Upper lobe of left lung (tissue), 6 donors: Measurements from ENCODE around the gene MAP3K14. TPM values are rescaled to one million over a fixed set of nuclear protein-coding genes. Genes with fewer than 3 reads are reported as not detected.

ENCODE experiments used
- ATAC-seq, 2 donors: fragments of 200-7000 bp; cut with Tn5 transposase; one replicate each; pipeline ENCODE4 v1.9.1; 2022; ENCODE audit warnings: mild to moderate bottlenecking in 2 of 2, moderate library complexity in 2 of 2; ENCODE audit not compliant: low FRiP score in 2 of 2
- DNase-seq, 2 donors: peaks; one replicate each; pipeline ENCODE4 v3.0.0-alpha.2; 2019 to 2020
- H3K27ac ChIP-seq, 4 donors: fragments of 200-600 bp; sonication (generic); one replicate each; pipeline ENCODE4 v1.5.1; 2016 to 2019
- H3K27me3 ChIP-seq, 4 donors: fragments of 200-600 bp; sonication (generic); one replicate each; pipeline ENCODE4 v1.5.1; 2017 to 2019
- H3K36me3 ChIP-seq, 4 donors: fragments of 200-600 bp; sonication (generic); one replicate each; pipeline ENCODE4 v1.5.1; 2016 to 2019
- H3K4me1 ChIP-seq, 4 donors: fragments of 200-600 bp; sonication (generic); one replicate each; pipeline ENCODE4 v1.5.1; 2018 to 2019
- H3K4me3 ChIP-seq, 4 donors: fragments of 200-600 bp; sonication (generic); one replicate each; pipeline ENCODE4 v1.5.1; 2017 to 2019; ENCODE audit warnings: mild to moderate bottlenecking in 2 of 4, moderate library complexity in 1 of 4
- H3K9me3 ChIP-seq, 4 donors: fragments of 200-600 bp; sonication (generic); one replicate each; pipeline ENCODE4 v1.5.1; 2018 to 2019
- EP300 ChIP-seq, 4 donors: sonication (generic); formaldehyde crosslinking; IDR thresholded peaks; one replicate each; pipeline ENCODE4 v1.5.1; 2017; ENCODE audit warnings: antibody characterized with exemption in 4 of 4, control low read depth in 2 of 4
- POLR2A ChIP-seq, 4 donors: fragments of 450-650 bp; IDR thresholded peaks; one replicate each; pipeline ENCODE4 v1.5.1; 2016 to 2017; ENCODE audit warnings: antibody characterized with exemption in 4 of 4, mild to moderate bottlenecking in 2 of 4
- POLR2AphosphoS5 ChIP-seq, 2 donors: sonication (generic); formaldehyde crosslinking; IDR thresholded peaks; one replicate each; pipeline ENCODE4 v1.5.1; 2017; ENCODE audit warnings: antibody characterized with exemption in 2 of 2
- WGBS, 2 donors: methylation state at CpG; one replicate each; pipeline ENCODE4 v1.1.5; 2017 to 2018; 5-methylcytosine and 5-hydroxymethylcytosine counted together
- total RNA-seq, 6 donors: library from RNA; depleted of rRNA in 4 of 6; stranded (reverse); fragments of >200 nt in 4 of 6; gene quantifications; one replicate each; pipeline versions ENCODE4 v1.1.0 to v1.2.1, GENCODE V29; 2016 to 2021
- TF ChIP-seq, protein P1 (sequence below), 6 experiments: fragments of 450-650 bp in 4 of 6; fragments of 200-600 bp in 2 of 6; sonication (generic) in 2 of 6; IDR thresholded peaks; one replicate each; pipeline ENCODE4 v1.5.1; 2016 to 2019; ENCODE audit warnings: antibody characterized with exemption in 6 of 6
- donor health status: DM: no; HTN: no; CAD: no; lungs with moderate emphysema.
- donor health status: DM: no; HTN: yes; CAD: no; lungs with severe emphysema.

MAP3K14 gene
- total RNA-seq, 6 donors from 2014 or later: 11.4 to 17.8 (median 13.5) TPM

GRCh38 chr17:45313421-45313771, 3.4 kb downstream of the MAP3K14 start:
- TF ChIP-seq POLR2A (IDR thresholded peaks at IDR 0.05): no peak
- TF ChIP-seq, protein P1, sequence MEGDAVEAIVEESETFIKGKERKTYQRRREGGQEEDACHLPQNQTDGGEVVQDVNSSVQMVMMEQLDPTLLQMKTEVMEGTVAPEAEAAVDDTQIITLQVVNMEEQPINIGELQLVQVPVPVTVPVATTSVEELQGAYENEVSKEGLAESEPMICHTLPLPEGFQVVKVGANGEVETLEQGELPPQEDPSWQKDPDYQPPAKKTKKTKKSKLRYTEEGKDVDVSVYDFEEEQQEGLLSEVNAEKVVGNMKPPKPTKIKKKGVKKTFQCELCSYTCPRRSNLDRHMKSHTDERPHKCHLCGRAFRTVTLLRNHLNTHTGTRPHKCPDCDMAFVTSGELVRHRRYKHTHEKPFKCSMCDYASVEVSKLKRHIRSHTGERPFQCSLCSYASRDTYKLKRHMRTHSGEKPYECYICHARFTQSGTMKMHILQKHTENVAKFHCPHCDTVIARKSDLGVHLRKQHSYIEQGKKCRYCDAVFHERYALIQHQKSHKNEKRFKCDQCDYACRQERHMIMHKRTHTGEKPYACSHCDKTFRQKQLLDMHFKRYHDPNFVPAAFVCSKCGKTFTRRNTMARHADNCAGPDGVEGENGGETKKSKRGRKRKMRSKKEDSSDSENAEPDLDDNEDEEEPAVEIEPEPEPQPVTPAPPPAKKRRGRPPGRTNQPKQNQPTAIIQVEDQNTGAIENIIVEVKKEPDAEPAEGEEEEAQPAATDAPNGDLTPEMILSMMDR (IDR thresholded peaks at IDR 0.05): no peak
- H3K27me3 ChIP-seq: no peaks in the 10 kb centered on the region
- H3K4me3 ChIP-seq: no peak overlapping the region
- no peaks in the 10 kb centered on the region for H3K9me3 ChIP-seq
- DNase-seq (peak in 1 of 2 donors; percentile 24), ATAC-seq (no peak)
- peak overlapping the region; percentile 79 to 99 (median 92) for H3K27ac ChIP-seq
- 78 to 95% methylated on average over 5 of the region's 5 CpGs for WGBS, 2 donors
- no peaks in the 10 kb centered on the region for H3K36me3 ChIP-seq
- H3K4me1 ChIP-seq: peaks cover 72 to 83% (median 78%) of the 10 kb centered on the region in 4 donors

DNA sequence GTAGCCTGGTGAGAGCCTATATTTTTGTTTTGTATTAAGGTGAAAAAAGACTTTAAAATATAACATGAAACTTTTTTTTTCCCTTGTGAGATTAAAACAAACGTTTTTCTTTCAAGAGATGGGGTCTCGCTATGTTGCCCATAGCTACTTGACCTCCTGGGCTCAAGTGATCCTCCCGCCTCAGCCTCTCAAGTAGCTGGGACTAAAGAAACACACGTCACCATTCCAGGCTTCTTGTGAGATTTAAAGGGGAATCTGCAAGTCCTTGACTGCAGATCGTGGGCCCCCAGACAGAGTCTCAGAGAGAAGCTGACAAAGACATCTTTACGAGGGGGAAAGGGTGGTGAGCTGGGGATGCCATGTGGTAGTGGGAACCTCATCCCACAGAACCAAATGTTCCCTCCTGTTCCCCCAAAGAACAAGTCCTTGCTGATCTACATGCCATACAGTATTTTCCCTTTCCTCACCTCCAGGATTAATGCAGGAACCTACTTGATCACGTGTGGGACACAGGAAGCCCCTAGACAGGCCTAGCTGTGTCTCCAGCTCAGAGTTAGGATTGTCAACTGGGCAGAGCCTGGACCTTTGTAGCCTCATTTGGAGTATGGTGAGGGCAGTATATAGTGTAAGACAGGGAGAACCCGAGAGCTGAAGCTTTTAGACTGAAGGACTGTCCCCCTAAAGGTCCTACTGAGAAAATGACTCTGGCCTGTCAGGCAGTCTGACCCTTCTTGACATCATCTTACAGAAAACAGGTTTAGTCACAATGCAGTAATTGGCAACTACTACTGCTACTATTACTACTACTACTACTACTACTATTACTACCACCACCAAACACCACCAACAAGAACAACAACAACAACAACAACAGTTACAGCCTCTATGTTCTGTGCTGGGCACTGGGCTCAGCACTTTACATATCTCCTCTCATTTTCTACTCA, 4.1 kb downstream of the MAP3K14 start:
- no peak for TF ChIP-seq POLR2AphosphoS5 (IDR thresholded peaks at IDR 0.05)
- TF ChIP-seq, protein P1 (IDR thresholded peaks at IDR 0.05): no peak
- no peak for TF ChIP-seq POLR2A (IDR thresholded peaks at IDR 0.05)
- TF ChIP-seq EP300 (IDR thresholded peaks at IDR 0.05): no peak
- H3K4me1 ChIP-seq: peaks cover 73 to 84% (median 78%) of the 10 kb centered on the region in 4 donors
- H3K27ac ChIP-seq: peak overlapping the region; percentile 79 to 99 (median 92)
- WGBS, 2 donors: 28 to 37% methylated on average over 8 of the region's 8 CpGs
- peak overlapping the region in 1 of 4 donors; percentile 21 for H3K4me3 ChIP-seq
- no peak for ATAC-seq
- no peaks in the 10 kb centered on the region for H3K27me3 ChIP-seq
- no peaks in the 10 kb centered on the region for H3K9me3 ChIP-seq
- H3K36me3 ChIP-seq: no peaks in the 10 kb centered on the region
- DNase-seq: no peak

DNA sequence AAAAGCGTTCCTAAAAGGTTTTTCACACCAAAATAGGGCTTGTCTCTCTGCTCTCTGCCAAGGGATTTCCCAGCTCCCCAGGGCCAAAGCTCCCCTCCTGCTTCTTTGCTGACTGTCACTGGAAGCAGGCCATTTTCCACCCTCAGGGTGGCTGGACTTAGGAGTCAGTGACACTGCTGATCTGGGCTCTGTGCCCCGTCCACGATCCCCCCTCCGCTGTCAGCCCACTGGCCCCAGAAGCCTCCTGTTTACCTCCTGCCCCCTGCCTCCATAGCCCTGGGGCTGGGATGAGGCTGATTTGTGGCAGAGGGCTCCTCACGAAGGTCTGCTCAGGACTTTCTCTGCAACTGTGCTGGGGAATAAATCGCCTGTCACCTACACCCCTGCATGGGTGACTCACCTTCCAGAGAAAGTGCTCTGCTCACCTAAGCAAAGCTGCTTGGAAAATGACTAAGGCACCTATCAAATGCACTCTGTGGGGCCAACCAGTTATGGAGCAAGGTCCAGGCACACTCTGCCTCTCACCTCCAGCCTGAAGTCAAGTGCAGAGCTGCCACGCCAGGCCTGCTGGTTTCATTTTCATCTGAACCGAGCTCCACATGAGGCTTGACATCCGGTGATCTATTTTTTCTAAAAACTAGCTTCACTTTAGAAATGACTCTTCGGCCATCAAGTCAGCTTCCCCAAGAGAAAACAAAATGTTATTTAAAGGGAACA, 4.9 kb downstream of the MAP3K14 start:
- Histone ChIP-seq H3K27ac (peak overlapping the region; percentile 79 to 99 (median 92)), H3K4me3 (peak overlapping the region in 2 of 4 donors; percentile 19 to 21), H3K4me1 (peaks cover 74 to 86% (median 83%) of the 10 kb centered on the region in 4 donors), H3K9me3 (no peaks in the 10 kb centered on the region), H3K27me3 (no peaks in the 10 kb centered on the region), H3K36me3 (no peaks in the 10 kb centered on the region)
- peak in 1 of 4 donors; percentile 18 for TF ChIP-seq POLR2A (IDR thresholded peaks at IDR 0.05)
- TF ChIP-seq, protein P1 (IDR thresholded peaks at IDR 0.05): no peak
- no peak for TF ChIP-seq EP300 (IDR thresholded peaks at IDR 0.05)
- TF ChIP-seq POLR2AphosphoS5 (IDR thresholded peaks at IDR 0.05): peak; percentile 32 to 33
- DNase-seq (peak in 1 of 2 donors; percentile 90), ATAC-seq (peak in 1 of 2 donors; percentile 54)
- WGBS, 2 donors: 20 to 28% methylated on average over 9 to 10 of the region's 10 CpGs

DNA sequence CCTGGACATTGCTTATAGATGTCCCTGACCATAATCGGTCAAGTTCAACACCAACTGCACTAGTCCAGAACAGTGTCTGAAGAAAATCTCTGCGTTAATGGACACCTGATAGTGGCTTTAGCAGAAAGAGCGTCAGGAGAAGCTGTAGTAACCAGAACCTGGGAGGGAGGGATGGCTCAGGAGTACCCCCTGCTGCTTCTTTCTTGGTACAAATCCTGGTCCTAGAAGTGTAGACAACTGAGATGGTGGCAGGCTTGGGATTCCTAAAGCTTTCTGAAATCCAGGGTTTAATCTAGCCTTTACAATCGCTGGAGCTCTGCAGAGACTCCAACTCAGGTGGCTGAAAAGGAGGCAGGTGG, 5.4 kb downstream of the MAP3K14 start:
- WGBS, 2 donors: 82 to 88% methylated on average over 4 of the region's 4 CpGs
- peaks cover 79 to 92% (median 88%) of the 10 kb centered on the region in 4 donors for H3K4me1 ChIP-seq
- peak overlapping the region in 1 of 4 donors; percentile 21 for H3K4me3 ChIP-seq
- no peak for ATAC-seq
- peak overlapping the region; percentile 79 to 99 (median 92) for H3K27ac ChIP-seq
- no peak for DNase-seq
- H3K9me3 ChIP-seq: no peaks in the 10 kb centered on the region
- H3K36me3 ChIP-seq: no peaks in the 10 kb centered on the region
- H3K27me3 ChIP-seq: no peaks in the 10 kb centered on the region
- TF ChIP-seq, protein P1 (IDR thresholded peaks at IDR 0.05): no peak
- TF ChIP-seq POLR2A (IDR thresholded peaks at IDR 0.05) (no peak), EP300 (IDR thresholded peaks at IDR 0.05) (no peak), POLR2AphosphoS5 (IDR thresholded peaks at IDR 0.05) (no peak)
